GM19468 (cell line): Measurements from ENCODE around the gene LAMTOR3.
"Not testable (repeated sequence)": the region's sequence is repeated elsewhere in the genome, so short reads cannot be mapped to it uniquely, and the experiment has no call there.

Source experiments
- ATAC-seq: cut with Tn5 transposase; IDR thresholded peaks from one replicate; pipeline ENCODE4 v1.9.1; 2021; ENCODE audit warnings: mild to moderate bottlenecking, moderate library complexity, moderate number of reproducible peaks; ENCODE audit not compliant: unreplicated experiment; ENCODE audit errors: extremely low read depth

Gene LAMTOR3

DNA sequence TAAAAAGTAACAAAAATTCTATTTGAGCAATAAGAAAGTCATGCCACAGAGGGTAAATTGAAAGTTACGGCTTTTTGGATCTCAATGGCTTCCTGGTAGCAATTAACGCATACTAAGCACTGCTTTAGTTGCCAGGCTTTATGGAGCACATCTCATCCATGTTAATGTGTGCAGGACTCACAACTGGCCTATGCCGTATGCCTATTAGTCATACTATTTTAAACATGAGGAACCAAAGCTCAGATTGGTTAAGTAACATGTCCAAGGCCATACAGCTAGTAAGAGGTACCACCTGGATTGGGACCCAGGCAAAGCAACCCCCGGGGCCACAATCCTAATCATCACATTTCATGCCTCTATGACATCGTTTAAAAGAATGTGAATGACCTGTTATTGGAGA, 60.5 kb downstream of the LAMTOR3 start:
- ATAC-seq = no peak

- no peak for ATAC-seq
Observed at GRCh38 chr4:99832758-99833157, 61.5 kb downstream of the LAMTOR3 start.

DNA sequence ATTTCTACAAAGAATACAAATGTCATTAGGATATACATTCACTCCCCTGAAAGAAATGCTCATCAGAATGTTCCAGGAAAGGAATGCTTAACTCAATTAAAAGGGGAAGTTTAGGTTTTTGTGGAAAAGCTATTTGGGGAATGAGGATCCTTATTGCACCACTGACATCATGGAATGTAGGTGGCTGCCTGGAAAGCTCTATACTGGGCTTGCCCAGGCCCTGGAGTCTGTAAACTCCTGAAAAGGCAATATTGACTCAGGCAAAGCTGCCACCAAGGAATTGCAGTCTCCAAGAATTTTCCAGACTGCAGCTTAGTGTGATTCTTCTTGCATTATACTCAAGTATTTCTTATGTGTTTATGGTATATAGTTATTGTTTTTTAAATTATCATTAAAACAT, 61.9 kb downstream of the LAMTOR3 start:
- ATAC-seq = no peak

- ATAC-seq = not testable (repeated sequence)
Observed at GRCh38 chr4:99830051-99830450, 64.2 kb downstream of the LAMTOR3 start.

GRCh38 chr4:99828477-99828876, 65.8 kb downstream of the LAMTOR3 start:
- no peak for ATAC-seq
